K562 (cell line): ENCODE data around the gene TFAP2A. TPM values are rescaled to one million over a fixed set of nuclear protein-coding genes. Genes with fewer than 3 reads are reported as not detected.
A peak's percentile ranks its signal among the peaks of the same experiment; 100 is the strongest.

Experiments used
- CBFA2T3 ChIP-seq: fragments of 450-650 bp; IDR thresholded peaks from 2 replicates; pipeline ENCODE4 v1.6.1; 2017
- EP300 ChIP-seq: IDR thresholded peaks from 2 replicates; pipeline ENCODE4 v1.6.1; 2012; ENCODE audit warnings: low read length, improper control_type of control experiment
- ESRRA ChIP-seq: fragments of 450-650 bp; IDR thresholded peaks from 2 replicates; pipeline ENCODE4 v1.6.1; 2014; ENCODE audit warnings: low read depth, mild to moderate bottlenecking, moderate library complexity, borderline replicate concordance
- GTF3C2 ChIP-seq: IDR thresholded peaks from 3 replicates; pipeline ENCODE4 v1.6.1; 2011; ENCODE audit warnings: borderline replicate concordance, mild to moderate bottlenecking, moderate library complexity; ENCODE audit not compliant: insufficient read length; ENCODE audit errors: extremely low read depth
- HES1 ChIP-seq: fragments of 450-650 bp; IDR thresholded peaks from 2 replicates; pipeline ENCODE4 v1.6.1; 2016; ENCODE audit warnings: low read depth, mild to moderate bottlenecking, moderate library complexity
- HNRNPH1 ChIP-seq: fragments of 200-400 bp; formaldehyde crosslinking; optimal IDR thresholded peaks from 2 replicates; pipeline ENCODE3; 2017; ENCODE audit warnings: low read depth, mild to moderate bottlenecking, low read length, moderate library complexity
- JUND ChIP-seq, 2 experiments: IDR thresholded peaks; 2 replicates in 1 of 2; 3 replicates in 1 of 2; pipeline ENCODE4 v1.6.1; 2011; ENCODE audit warnings: borderline replicate concordance in 2 of 2, low read depth in 2 of 2, low read length in 2 of 2, improper control_type of control experiment in 1 of 2, missing biosample characterization in 1 of 2, missing genetic modification characterization in 1 of 2, missing genetic modification reagents in 1 of 2
- NCOA1 ChIP-seq: fragments of 450-650 bp; IDR thresholded peaks from 2 replicates; pipeline ENCODE4 v1.6.1; 2016; ENCODE audit warnings: low read depth
- NCOA2 ChIP-seq, 2 experiments: fragments of 450-650 bp; IDR thresholded peaks; 2 replicates each; pipeline ENCODE4 v1.6.1; 2018; ENCODE audit warnings: mild to moderate bottlenecking in 2 of 2, moderate library complexity in 1 of 2; ENCODE audit not compliant: partially characterized antibody in 2 of 2
- PML ChIP-seq: IDR thresholded peaks from 2 replicates; pipeline ENCODE4 v1.6.1; 2012; ENCODE audit warnings: low read length, inconsistent platforms
- RBM34 ChIP-seq: fragments of 200-400 bp; formaldehyde crosslinking; IDR thresholded peaks from 2 replicates; pipeline ENCODE4 v1.6.1; 2018; ENCODE audit warnings: low read length, borderline replicate concordance; ENCODE audit not compliant: insufficient read depth
- STAT5A ChIP-seq: IDR thresholded peaks from 2 replicates; pipeline ENCODE4 v1.6.1; 2012; ENCODE audit warnings: low read length, inconsistent platforms, borderline replicate concordance
- TBL1XR1 ChIP-seq, 2 experiments: IDR thresholded peaks; 2 replicates each; pipeline ENCODE4 v1.6.1; 2012; ENCODE audit warnings: improper control_type of control experiment in 2 of 2, low read length in 2 of 2, mild to moderate bottlenecking in 1 of 2
- TRIM24 ChIP-seq, 2 experiments: fragments of 450-650 bp; IDR thresholded peaks; 2 replicates each; pipeline ENCODE4 v1.6.1; 2016
- ZMIZ1 ChIP-seq, 2 experiments: fragments of 150-350 bp in 1 of 2; IDR thresholded peaks; 2 replicates each; pipeline ENCODE4 v1.6.1; 2012 to 2016; ENCODE audit warnings: low read depth in 2 of 2, low read length in 2 of 2, mild to moderate bottlenecking in 1 of 2, moderate library complexity in 1 of 2
- ZNF589 ChIP-seq: fragments of 200-800 bp; sonication (Bioruptor generic); IDR thresholded peaks from 2 replicates; pipeline ENCODE4 v1.6.1; 2016; ENCODE audit warnings: low read depth, missing genetic modification characterization, missing compliant biosample characterization
- ZNF717 ChIP-seq: fragments of 250-450 bp; sonication (Bioruptor Pico); IDR thresholded peaks from 2 replicates; pipeline ENCODE4 v1.5.0; 2021
- polyA plus RNA-seq, 8 experiments: library from polyadenylated mRNA; depleted of rRNA in 4 of 8; stranded (reverse) in 5 of 8; unstranded in 3 of 8; fragments of >200 nt; fragmentation: Nextera tagmentation in 2 of 8; fragmentation: Illumina TruSeq in 1 of 8; extraction: Ambion mirVana in 2 of 8; extraction: Trizol in 1 of 8; gene quantifications; 2 replicates each; pipeline versions ENCODE4 v1.2.1 to v1.2.3, GENCODE V29; 2011 to 2014; ENCODE audit warnings: inconsistent platforms in 1 of 8, missing spikeins in 1 of 8
- total RNA-seq, 7 experiments: library from RNA; depleted of rRNA in 6 of 7; stranded (reverse); fragments of >200 nt in 6 of 7; fragmentation: Illumina TruSeq in 2 of 7; extraction: Trizol in 2 of 7; gene quantifications; 2 replicates each; pipeline versions ENCODE4 v1.2.1 to v1.2.3, GENCODE V29; 2011 to 2021; ENCODE audit warnings: low replicate concordance in 1 of 7
- TF ChIP-seq, protein P1 (sequence below): fragments of 250-450 bp; sonication (Bioruptor Pico); IDR thresholded peaks from 2 replicates; pipeline ENCODE4 v1.4.0; 2020; ENCODE audit warnings: mild to moderate bottlenecking

TFAP2A gene
- total and polyA plus RNA-seq, 9 of the 15 experiments (the other 6 are each of a cell fraction or from before 2014, with no cell fraction given) = 0.14 to 0.53 (median 0.19) TPM; not detected in 1

GRCh38 chr6:10401632-10402223 is 13.1 kb downstream of the TFAP2A start (continued):
- TF ChIP-seq GTF3C2 (no peak), ESRRA (no peak), EP300 (peak; percentile 97), RBM34 (no peak), ZMIZ1 (IDR thresholded peaks at IDR 0.05; ENCODE audit: low read depth in 2 of 2, low read length in 2 of 2) (peak in 1 of 2 experiments; percentile 63; a peak in 2 of 4 replicates), TRIM24 (IDR thresholded peaks at IDR 0.05) (peak; percentile 68 to 76; a peak in 3 of 4 replicates), PML (peak; percentile 76), CBFA2T3 (peak; percentile 93), NCOA2 (IDR thresholded peaks at IDR 0.05; ENCODE audit: partially characterized antibody in 2 of 2) (peak in 1 of 2 experiments; percentile 69), HNRNPH1 (no peak), ZNF717 (CRISPR knock-in tag) (no peak), NCOA1 (peak; percentile 58; the same call in 1 of the 2 replicates), HES1 (peak; percentile 20; the same call in 1 of the 2 replicates), ZNF589 (CRISPR knock-in tag) (0 out of 2 replicates have a peak, but pooled peaks have one; percentile 26), STAT5A (peak; percentile 65; the same call in 1 of the 2 replicates), TBL1XR1 (IDR thresholded peaks at IDR 0.05; ENCODE audit: low read length in 2 of 2) (peak in 1 of 2 experiments; percentile 53; a peak in 1 of 4 replicates), JUND (IDR thresholded peaks at IDR 0.05; ENCODE audit: borderline replicate concordance, low read depth, low read length) (peak; percentile 10; the same call in 1 of the 2 replicates), JUND (tag; IDR thresholded peaks at IDR 0.05; ENCODE audit: borderline replicate concordance, low read depth, low read length) (peak; percentile 33; the same call in 1 of the 3 replicates)
- TF ChIP-seq, protein P1, sequence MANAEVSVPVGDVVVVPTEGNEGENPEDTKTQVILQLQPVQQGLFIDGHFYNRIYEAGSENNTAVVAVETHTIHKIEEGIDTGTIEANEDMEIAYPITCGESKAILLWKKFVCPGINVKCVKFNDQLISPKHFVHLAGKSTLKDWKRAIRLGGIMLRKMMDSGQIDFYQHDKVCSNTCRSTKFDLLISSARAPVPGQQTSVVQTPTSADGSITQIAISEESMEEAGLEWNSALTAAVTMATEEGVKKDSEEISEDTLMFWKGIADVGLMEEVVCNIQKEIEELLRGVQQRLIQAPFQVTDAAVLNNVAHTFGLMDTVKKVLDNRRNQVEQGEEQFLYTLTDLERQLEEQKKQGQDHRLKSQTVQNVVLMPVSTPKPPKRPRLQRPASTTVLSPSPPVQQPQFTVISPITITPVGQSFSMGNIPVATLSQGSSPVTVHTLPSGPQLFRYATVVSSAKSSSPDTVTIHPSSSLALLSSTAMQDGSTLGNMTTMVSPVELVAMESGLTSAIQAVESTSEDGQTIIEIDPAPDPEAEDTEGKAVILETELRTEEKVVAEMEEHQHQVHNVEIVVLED = 0 out of 2 replicates have a peak, but pooled peaks have one; percentile 10
